ENCODE measurements around the gene CHCHD6.

DNA sequence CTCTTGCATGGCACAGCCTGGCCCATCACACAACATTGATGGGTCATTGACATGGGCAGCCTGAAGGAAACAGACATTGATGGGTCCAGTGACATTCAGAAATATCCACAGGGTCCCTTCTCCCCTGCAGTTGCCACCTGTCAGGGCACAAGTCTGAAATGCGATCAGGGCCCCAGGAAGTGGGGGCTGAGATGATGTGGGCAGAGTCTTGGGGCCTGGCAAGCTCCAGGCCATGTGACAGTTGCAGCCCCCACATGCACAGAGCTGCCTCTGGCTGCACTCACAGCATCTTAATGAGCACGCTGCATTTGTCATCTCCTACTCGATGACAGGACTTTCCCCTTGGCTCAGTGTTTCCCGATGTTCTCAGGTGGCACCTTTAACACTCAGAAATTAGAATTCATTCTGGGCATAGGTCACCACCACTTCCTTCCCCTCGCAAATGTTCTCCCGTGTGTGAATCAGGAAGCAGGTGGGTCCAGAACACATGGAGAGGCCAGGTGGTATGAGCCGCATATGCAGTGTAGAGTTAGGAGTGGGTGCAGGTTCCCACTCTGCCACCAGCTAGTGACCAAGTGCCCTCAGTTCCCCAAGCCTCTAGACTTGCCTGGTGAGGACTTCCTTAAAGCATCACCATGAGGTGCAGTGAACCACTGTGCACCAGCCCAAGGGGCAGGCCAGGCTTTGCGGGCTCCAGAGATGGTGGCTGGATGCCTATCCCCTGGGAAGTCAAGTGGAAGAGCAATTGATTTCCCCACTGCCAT is 47.5 kb upstream of the CHCHD6 start:
- TF ChIP-seq POLR2A (IDR thresholded peaks at IDR 0.05; ENCODE audit: low read depth, low read length) (no peak), TAF1 (IDR thresholded peaks at IDR 0.05; ENCODE audit: borderline replicate concordance, low read depth, low read length) (no peak)

Measured in GM12892 (cell line).